Pulmonary artery endothelial cell (primary cell): ENCODE results near the gene SIAE. TPM values are rescaled to one million over a fixed set of nuclear protein-coding genes. Genes with fewer than 3 reads are reported as not detected.

ENCODE experiments used
- DNase-seq: peaks from one replicate; pipeline ENCODE4 v3.0.0-alpha.2; 2011; ENCODE audit warnings: low read depth, low spot score
- total RNA-seq: library from RNA; depleted of rRNA; stranded (reverse); fragments of >200 nt; gene quantifications from 2 replicates; pipeline ENCODE4 v1.2.3, GENCODE V29; 2014

SIAE gene
- total RNA-seq, 1 donor from 2014 or later: 26.0 TPM

DNA sequence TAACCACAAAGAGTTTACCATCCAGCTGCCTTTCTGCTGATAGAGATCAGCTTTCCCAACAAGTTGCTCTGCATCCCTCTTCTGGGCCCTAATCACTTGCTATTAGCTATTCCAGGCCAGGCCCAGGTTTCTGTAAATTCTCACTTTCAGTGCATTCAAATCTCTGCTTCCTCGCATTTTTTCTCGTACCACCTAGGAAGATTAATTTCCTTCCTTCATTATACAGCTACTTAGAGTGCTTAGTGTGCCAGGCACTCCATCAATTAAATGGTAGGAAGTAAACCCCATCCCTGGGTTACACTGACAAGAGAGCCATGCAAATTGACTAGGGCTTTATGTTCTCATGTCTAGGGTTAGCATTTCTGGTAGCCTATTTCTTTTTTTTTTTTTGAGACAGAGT, 9.7 kb downstream of the SIAE start:
- DNase-seq: no peak

DNA sequence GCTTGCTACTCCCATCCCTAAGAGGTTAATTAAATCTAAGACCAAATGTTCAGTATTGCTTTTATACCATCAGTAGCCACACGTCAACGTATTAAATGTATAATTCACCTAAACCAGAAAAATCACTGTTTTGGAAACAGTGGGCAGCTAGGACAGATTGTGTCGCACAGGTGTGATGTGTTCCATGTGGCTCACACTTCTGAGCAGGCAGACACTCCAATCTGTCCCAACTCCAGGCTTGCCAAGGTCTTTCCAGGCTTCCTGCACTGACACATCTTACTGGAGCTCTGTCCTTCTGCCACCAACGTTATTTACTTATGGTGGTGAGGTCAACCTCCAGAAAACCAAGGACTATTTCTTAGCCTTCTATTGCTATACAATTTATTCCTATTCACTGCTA, 11.4 kb downstream of the SIAE start:
- DNase-seq: no peak

GRCh38 chr11:124661553-124661952, 12.0 kb downstream of the SIAE start:
- DNase-seq: no peak

DNA sequence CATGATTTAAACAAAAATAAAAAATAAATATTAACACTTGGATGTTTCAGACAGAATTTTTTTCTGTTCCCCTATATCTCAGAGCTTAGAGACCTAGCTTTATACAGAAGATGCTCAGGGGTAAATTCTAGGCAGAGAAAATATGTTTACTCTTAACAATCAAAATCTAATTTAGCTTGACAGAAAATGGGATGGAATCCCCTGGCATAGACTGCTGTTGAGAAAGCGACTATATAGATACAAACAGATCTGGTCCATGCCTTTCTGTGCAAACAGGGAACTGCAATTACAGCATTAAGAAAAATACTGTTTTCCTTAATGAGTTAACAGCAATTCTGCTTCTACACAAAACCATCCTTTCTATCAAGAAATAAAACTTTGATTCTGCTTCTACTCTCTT, 14.6 kb downstream of the SIAE start:
- DNase-seq: no peak

GRCh38 chr11:124658501-124658900, 15.0 kb downstream of the SIAE start:
- DNase-seq: no peak

GRCh38 chr11:124657904-124658303, 15.6 kb downstream of the SIAE start:
- no peak for DNase-seq

- no peak for DNase-seq
These were observed 16.5 kb downstream of the SIAE start for GRCh38 chr11:124656774-124657630.

GRCh38 chr11:124648610-124649009, 24.9 kb downstream of the SIAE start:
- DNase-seq: no peak

DNA sequence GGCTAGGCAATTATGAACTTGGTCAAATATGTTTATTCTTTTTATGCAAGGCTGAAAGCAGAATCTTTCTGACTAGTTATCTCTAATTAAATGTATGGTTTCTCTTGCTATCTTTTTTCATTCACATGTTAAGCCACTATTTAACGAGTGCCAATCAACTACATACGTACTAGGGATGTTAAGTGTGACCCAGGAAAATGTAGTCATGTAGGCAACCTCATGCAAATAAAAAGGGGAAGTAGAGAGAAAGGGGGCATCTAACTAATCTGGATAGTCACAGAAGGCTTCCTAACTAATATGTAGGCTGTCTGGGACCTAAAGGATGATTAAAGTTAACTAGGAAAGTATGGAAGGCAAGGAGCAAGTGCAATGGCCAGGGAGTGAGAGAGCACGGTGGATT, 27.4 kb downstream of the SIAE start:
- DNase-seq: no peak

DNA sequence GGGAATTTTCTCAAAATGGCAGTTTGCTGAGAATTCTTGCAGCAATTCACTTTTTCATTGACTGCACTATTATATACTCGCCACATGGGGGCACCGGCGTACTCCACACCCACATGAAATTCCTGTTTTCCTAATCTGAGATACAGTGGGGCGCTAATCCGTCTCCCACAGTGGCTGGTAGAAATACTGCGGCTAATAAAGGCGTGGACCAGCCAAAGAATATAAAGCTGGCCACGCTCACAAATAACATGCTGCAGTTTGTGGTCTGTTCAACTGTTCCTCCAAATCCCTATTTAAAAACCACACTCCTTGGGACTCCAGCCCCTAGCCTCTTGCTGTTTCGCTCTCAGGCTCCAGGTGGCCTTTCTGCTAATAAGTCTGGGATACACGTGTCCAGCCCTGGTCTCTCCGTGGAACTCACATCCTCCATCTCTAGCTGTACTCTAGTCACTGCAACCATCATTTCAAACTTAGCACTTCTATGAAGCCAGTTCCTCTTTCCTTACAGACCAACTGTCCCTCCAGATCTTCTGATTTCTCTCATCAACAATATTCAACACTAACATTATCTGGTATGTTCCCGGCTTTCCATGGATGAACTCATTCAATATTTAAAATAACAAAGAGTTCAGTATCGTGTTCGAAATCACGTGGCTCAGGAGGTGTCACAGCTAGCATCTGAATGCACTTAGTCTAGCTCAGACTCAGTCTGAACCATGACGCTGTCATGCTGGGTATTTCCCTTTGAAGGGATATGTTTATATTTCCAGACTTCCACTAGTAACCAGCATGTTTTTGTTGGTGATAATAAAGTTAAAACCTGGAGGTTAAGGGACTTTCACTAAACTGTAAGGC, 28.9 kb downstream of the SIAE start:
- peak; percentile 61 for DNase-seq

GRCh38 chr11:124643605-124644425, 29.7 kb downstream of the SIAE start:
- peak; percentile 57 for DNase-seq

GRCh38 chr11:124643042-124643604, 30.4 kb downstream of the SIAE start:
- DNase-seq: no peak

- no peak for DNase-seq
These were observed 30.9 kb downstream of the SIAE start for GRCh38 chr11:124642628-124643027.

GRCh38 chr11:124640666-124641065, 32.9 kb downstream of the SIAE start:
- no peak for DNase-seq

DNA sequence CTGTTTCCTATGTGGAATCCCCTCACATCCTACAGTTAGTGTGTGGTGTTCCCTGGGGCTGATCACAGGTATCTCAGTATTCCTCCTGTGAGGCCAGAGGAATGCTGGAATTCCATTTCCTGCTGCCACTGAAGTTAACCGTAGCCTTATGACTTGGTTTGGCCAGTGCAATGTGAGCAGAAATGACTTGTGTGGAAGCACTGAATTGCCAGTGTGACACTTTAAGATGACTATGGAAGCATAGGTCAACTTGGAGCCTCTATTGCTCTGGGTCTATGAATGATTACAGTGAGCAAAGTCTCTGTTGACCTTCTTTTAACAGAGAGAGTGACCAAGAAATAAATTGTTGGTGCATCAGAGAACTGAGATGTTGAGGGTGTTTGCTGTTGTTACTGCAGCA, 34.4 kb downstream of the SIAE start:
- DNase-seq: no peak

GRCh38 chr11:124638500-124638899, 35.0 kb downstream of the SIAE start:
- no peak for DNase-seq

GRCh38 chr11:124635932-124636331, 37.6 kb downstream of the SIAE start:
- no peak for DNase-seq

DNA sequence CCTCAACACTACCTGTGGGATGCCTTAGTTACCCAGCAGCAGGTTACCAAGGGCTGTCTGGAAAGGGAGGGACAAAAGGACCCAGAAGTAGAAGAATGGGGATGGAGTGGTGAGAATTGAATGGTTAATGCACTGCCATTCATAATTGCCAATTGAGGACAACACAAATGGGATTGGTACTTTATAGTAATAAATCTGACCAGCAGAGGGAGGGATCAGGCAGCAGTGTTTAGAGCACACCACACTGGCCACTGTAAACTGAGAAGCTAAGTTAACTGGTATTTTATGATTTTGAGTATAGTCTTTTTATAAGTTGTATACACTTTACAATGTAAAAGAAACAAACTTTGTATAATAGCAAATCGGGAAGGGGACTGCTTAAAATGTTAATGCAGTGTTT, 40.2 kb downstream of the SIAE start:
- no peak for DNase-seq

DNA sequence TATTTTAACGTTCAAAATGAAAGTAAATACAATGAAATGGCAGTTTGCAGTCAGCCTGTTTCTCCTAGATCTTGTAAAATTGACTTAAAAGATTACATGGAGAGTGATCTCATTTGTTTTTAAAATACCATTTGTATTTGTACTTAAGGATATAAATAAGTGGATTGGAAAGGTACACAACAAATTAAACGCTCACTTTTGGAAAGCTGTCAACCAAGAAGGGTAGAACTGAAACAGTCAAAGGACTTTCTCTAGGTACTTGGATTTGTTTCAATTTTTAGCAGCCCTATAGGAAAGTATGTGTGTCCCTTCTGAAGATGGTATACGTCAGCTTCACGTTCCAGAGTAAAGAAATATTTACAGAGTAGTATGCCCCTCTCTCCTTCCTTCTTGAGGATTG, 43.6 kb downstream of the SIAE start:
- no peak for DNase-seq

GRCh38 chr11:124627546-124627945, 46.0 kb downstream of the SIAE start:
- no peak for DNase-seq

DNA sequence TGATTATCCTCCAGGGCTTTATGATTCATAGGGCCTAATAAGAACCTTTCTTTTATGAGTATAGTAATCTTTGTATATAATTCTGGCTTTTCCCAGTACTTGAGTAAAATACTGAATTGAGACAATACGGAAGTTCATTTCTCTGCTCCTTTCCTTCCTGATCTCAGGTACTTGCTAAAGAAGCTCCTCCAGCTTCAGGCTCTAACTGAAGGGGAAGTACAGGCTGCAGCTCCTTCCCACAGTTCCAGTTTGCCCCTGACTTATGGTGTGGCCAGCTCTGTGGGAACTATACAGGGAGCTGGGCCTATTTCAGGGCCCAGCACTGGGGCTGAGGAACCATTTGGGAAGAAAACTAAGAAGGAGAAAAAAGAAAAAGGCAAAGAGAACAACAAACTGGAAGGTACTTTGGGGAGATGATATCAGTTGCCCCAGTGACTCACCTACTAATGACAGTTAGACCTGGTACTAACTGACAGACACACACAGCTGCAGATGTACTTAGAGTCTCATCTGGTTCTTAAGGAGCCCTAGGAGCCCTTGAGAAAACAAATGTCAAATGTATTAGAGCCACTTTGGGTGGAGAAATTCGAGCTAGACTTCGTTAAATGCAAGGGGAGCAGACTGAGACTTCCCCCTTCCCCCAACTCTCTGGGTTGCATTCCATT, 47.9 kb downstream of the SIAE start:
- DNase-seq: no peak
